Stimulated activated CD8-positive, alpha-beta memory T cell treated with anti-CD3 and anti-CD28 coated beads, Interleukin-7, amount 100 ng/mL, for 48 hours (primary cell): Measurements from ENCODE around the gene TRIM71.

ENCODE experiments used
- DNase-seq, 2 donors: peaks; one replicate each; pipeline ENCODE4 v3.0.0-alpha.2; 2020; ENCODE audit warnings: low read depth in 1 of 2; ENCODE audit errors: extremely low read depth in 1 of 2

The TRIM71 gene

GRCh38 chr3:32862936-32863487, 45.2 kb downstream of the TRIM71 start:
- no peak for DNase-seq

- DNase-seq, result no peak
These were observed 47.6 kb downstream of the TRIM71 start for GRCh38 chr3:32865383-32865782.

GRCh38 chr3:32866533-32866932, 48.7 kb downstream of the TRIM71 start:
- no peak for DNase-seq

- DNase-seq, result no peak
These were observed 50.2 kb downstream of the TRIM71 start for GRCh38 chr3:32867954-32868353.

GRCh38 chr3:32868719-32869512, 51.1 kb downstream of the TRIM71 start:
- no peak for DNase-seq

GRCh38 chr3:32869513-32870047, 51.8 kb downstream of the TRIM71 start:
- no peak for DNase-seq

- DNase-seq, result no peak
These were observed 52.7 kb downstream of the TRIM71 start for GRCh38 chr3:32870373-32871095.

- no peak for DNase-seq
These were observed 53.5 kb downstream of the TRIM71 start for GRCh38 chr3:32871273-32871672.

GRCh38 chr3:32872487-32873382, 54.9 kb downstream of the TRIM71 start:
- no peak for DNase-seq

GRCh38 chr3:32873531-32874130, 55.8 kb downstream of the TRIM71 start:
- no peak for DNase-seq

- DNase-seq, result no peak
These were observed 59.1 kb downstream of the TRIM71 start for GRCh38 chr3:32876920-32877319.

- DNase-seq, result no peak
These were observed 59.8 kb downstream of the TRIM71 start for GRCh38 chr3:32877598-32877997.

GRCh38 chr3:32880225-32880624, 62.4 kb downstream of the TRIM71 start:
- no peak for DNase-seq

- DNase-seq, result no peak
These were observed 63.8 kb downstream of the TRIM71 start for GRCh38 chr3:32881624-32882023.

- DNase-seq, result no peak
These were observed 64.4 kb downstream of the TRIM71 start for GRCh38 chr3:32882189-32882588.

GRCh38 chr3:32882603-32883025, 64.8 kb downstream of the TRIM71 start:
- DNase-seq, result no peak

- DNase-seq, result no peak
These were observed 66.0 kb downstream of the TRIM71 start for GRCh38 chr3:32883817-32884216.

GRCh38 chr3:32884591-32884990, 66.8 kb downstream of the TRIM71 start:
- DNase-seq, result no peak

GRCh38 chr3:32885283-32885901, 67.6 kb downstream of the TRIM71 start:
- DNase-seq, result no peak

GRCh38 chr3:32886296-32886695, 68.5 kb downstream of the TRIM71 start:
- DNase-seq, result no peak
